ENCODE results near the gene SPECC1.
A peak's percentile ranks its signal among the peaks of the same experiment; 100 is the strongest.

SPECC1 gene

DNA sequence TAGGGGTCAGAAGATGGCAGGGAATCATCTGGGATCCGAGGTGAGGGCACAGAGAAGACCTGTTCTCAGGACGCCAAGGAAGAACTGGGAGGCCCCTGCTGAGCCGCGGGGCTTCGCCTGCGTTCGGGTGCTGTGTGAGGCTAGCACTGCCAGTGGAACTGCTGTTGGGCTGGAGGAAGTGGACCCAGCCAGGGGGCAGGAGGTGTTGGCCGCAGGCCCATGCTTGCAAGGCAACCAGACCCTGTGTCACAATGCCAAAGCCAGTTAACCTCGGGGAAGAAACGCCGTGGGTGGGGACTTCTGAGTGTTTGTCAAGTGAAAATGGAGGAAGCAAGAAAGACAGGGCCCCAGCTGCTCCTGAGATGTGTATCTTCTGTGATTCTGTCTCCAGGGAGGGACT is 272.7 kb downstream of the SPECC1 start:
- peak; percentile 52 for DNase-seq (ENCODE audit: low read depth)
- TF ChIP-seq MAX (IDR thresholded peaks at IDR 0.05; ENCODE audit: low read depth, low read length) (peak; percentile 34; the same call in 1 of the 2 replicates), CTCF (IDR thresholded peaks at IDR 0.05; ENCODE audit: low read depth, low read length) (no peak), MYC (IDR thresholded peaks at IDR 0.05; ENCODE audit: low read depth, low read length) (peak; percentile 37; the same call in 1 of the 2 replicates)
- no peak overlapping the region for H3K4me3 ChIP-seq (ENCODE audit: low read depth, low read length)

DNA sequence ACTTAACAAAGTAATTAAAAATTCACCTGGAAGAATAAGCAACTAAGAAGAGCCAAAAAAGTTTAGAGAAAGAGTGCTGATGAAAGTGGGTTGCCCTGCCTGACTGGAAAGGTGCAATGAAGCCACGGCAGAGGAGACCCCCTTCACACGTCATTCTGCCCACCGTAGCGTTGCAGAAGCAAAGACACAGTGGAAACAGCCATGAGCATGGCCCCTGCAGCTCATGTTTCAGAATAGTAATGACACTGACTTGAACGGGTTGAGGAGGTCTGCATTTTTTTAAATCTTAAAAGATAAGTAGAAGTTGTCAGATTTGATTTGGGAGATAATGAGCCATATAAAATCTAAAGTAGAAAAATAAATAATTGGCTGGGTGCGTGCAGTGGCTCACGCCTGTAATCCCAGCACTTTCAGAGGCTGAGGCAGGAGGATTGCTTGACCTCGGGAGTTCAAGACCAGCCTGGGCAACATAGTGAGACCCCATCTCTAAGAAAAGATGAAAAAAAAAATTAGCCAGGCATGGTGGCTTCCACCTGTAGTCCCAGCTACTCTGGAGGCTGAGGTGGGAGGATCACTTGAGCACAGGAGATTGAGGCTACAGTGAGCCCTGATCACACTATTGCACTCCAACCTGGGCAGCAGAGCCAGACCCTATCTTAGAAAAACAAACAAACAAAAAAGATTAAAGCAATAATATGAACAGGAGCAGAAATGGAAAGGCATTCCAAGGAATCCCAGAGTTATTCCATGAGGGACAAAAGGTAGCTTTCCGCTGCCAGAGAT is 273.6 kb downstream of the SPECC1 start:
- TF ChIP-seq CTCF (IDR thresholded peaks at IDR 0.05; ENCODE audit: low read depth, low read length): no peak
- TF ChIP-seq MAX (IDR thresholded peaks at IDR 0.05; ENCODE audit: low read depth, low read length): no peak
- TF ChIP-seq POLR2A (IDR thresholded peaks at IDR 0.05; ENCODE audit: extremely low read depth, insufficient read length): no peak
- no peak for TF ChIP-seq MYC (IDR thresholded peaks at IDR 0.05; ENCODE audit: low read depth, low read length)
- no peak overlapping the region for H3K4me3 ChIP-seq (ENCODE audit: low read depth, low read length)
- DNase-seq (ENCODE audit: low read depth): no peak

DNA sequence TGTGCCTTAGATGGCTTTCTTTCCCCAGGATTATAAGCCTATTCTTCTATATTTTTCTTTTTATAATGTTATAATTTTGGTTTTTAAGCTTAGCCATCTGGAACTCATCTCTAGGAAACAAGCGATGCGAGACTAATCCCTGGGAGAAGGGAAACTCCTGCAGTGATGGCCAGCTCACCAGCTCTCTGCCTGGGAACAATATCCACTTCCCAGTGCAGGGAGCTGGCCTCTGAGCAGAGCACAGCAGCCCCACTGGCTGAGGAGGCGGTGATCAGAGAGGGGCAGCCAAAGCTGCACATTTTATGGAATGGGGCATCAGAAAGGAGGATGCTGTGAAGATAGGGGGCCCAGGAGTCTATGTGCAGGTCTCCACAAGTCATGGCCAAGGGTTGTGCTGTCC is 274.9 kb downstream of the SPECC1 start:
- TF ChIP-seq MYC (IDR thresholded peaks at IDR 0.05; ENCODE audit: low read depth, low read length) (no peak), CTCF (IDR thresholded peaks at IDR 0.05; ENCODE audit: low read depth, low read length) (no peak), MAX (IDR thresholded peaks at IDR 0.05; ENCODE audit: low read depth, low read length) (no peak), POLR2A (IDR thresholded peaks at IDR 0.05; ENCODE audit: extremely low read depth, insufficient read length) (no peak)
- no peak overlapping the region for H3K4me3 ChIP-seq (ENCODE audit: low read depth, low read length)
- no peak for DNase-seq (ENCODE audit: low read depth)

DNA sequence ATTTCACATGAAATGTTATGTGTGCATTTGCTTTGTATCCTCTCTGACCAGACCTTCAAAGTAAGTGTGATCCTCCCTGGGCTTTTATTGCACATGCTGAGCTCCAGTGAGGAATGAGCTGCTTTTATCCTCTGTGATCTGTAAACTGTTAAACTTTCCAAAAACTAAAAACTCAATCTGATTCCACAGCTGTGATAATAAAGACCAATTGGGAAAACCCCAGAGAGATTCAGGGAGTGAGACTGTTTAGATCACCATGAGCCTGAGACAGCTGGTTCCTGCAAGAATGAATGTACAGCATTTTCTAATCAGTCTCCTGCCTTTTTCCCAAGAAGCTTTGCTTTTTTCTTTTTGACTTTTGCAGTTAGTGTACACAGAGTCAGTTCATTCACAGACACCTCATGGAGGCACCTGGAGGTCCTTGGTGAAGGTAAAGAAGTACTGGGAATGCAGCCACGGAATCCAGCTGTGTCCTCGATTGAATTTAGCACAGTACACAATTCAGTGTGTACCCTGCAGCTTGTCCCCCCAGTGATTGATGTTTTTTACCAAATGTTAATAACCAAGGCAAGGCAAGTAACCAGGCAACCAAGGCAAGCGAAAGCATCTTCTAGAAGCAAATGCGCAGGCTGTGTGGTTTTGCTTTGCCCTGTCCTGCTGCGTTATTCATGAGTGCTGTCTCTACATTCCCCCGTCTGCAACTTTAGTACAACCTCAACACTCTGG is 275.6 kb downstream of the SPECC1 start:
- no peak for DNase-seq (ENCODE audit: low read depth)
- no peak overlapping the region for H3K4me3 ChIP-seq (ENCODE audit: low read depth, low read length)
- no peak for TF ChIP-seq POLR2A (IDR thresholded peaks at IDR 0.05; ENCODE audit: extremely low read depth, insufficient read length)
- TF ChIP-seq MYC (IDR thresholded peaks at IDR 0.05; ENCODE audit: low read depth, low read length): no peak
- TF ChIP-seq CTCF (IDR thresholded peaks at IDR 0.05; ENCODE audit: low read depth, low read length): no peak
- no peak for TF ChIP-seq MAX (IDR thresholded peaks at IDR 0.05; ENCODE audit: low read depth, low read length)

GRCh38 chr17:20289984-20290383 is 280.8 kb downstream of the SPECC1 start:
- H3K4me3 ChIP-seq (ENCODE audit: low read depth, low read length): no peak overlapping the region
- no peak for DNase-seq (ENCODE audit: low read depth)
- TF ChIP-seq POLR2A (IDR thresholded peaks at IDR 0.05; ENCODE audit: extremely low read depth, insufficient read length): no peak
- no peak for TF ChIP-seq MYC (IDR thresholded peaks at IDR 0.05; ENCODE audit: low read depth, low read length)
- TF ChIP-seq CTCF (IDR thresholded peaks at IDR 0.05; ENCODE audit: low read depth, low read length): no peak
- TF ChIP-seq MAX (IDR thresholded peaks at IDR 0.05; ENCODE audit: low read depth, low read length): no peak

Data from NB4 (cell line).